GM13976 (cell line): ENCODE results near the gene PDK2.
"Not testable (repeated sequence)": the region's sequence is repeated elsewhere in the genome, so short reads cannot be mapped to it uniquely, and the experiment has no call there.

ENCODE experiments used
- DNase-seq: peaks from one replicate; pipeline ENCODE4 v3.0.0; 2012; ENCODE audit warnings: low spot score
- in situ Hi-C: fragments of 300-500 bp; cut with MboI; formaldehyde crosslinking; loops from one replicate; pipeline ENCODE4 v1.12.0; 2022; ENCODE audit warnings: low sequenced_read_pairs, mixed read lengths, inconsistent platforms; ENCODE audit not compliant: unreplicated experiment
- TF ChIP-seq, protein P1 (sequence below): IDR thresholded peaks from 2 replicates; pipeline ENCODE4 v1.5.1; 2012; ENCODE audit warnings: borderline replicate concordance, mild to moderate bottlenecking; ENCODE audit not compliant: insufficient read depth; ENCODE audit errors: extremely low read depth, missing control alignments, control extremely low read depth

PDK2 gene

DNA sequence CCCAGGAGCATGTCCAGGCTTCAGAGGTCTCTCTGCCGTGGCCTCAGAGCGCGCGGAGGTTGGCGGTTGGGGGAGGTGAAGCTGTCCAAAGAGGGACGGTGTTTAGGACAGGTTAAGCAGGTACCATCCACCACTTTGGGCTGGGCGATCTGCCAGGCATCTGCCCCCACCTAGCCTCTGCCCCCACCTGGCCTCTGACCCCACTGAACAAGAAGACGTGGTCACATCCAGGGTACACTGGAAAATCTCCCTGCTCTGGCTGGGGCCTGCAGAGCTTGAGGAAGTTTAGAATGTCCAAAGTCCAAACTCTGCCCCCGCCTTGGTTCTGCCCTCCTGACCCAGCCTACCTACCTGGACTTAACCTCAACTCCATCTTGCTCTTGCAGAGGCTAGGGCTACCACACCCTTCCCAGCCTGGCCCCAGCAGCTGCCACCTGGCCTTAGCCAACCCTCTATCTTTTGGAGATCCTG, 37.6 kb upstream of the PDK2 start:
- DNase-seq = no peak
- TF ChIP-seq, protein P1, sequence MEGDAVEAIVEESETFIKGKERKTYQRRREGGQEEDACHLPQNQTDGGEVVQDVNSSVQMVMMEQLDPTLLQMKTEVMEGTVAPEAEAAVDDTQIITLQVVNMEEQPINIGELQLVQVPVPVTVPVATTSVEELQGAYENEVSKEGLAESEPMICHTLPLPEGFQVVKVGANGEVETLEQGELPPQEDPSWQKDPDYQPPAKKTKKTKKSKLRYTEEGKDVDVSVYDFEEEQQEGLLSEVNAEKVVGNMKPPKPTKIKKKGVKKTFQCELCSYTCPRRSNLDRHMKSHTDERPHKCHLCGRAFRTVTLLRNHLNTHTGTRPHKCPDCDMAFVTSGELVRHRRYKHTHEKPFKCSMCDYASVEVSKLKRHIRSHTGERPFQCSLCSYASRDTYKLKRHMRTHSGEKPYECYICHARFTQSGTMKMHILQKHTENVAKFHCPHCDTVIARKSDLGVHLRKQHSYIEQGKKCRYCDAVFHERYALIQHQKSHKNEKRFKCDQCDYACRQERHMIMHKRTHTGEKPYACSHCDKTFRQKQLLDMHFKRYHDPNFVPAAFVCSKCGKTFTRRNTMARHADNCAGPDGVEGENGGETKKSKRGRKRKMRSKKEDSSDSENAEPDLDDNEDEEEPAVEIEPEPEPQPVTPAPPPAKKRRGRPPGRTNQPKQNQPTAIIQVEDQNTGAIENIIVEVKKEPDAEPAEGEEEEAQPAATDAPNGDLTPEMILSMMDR = no peak
- in situ Hi-C loops = no loop called here

DNA sequence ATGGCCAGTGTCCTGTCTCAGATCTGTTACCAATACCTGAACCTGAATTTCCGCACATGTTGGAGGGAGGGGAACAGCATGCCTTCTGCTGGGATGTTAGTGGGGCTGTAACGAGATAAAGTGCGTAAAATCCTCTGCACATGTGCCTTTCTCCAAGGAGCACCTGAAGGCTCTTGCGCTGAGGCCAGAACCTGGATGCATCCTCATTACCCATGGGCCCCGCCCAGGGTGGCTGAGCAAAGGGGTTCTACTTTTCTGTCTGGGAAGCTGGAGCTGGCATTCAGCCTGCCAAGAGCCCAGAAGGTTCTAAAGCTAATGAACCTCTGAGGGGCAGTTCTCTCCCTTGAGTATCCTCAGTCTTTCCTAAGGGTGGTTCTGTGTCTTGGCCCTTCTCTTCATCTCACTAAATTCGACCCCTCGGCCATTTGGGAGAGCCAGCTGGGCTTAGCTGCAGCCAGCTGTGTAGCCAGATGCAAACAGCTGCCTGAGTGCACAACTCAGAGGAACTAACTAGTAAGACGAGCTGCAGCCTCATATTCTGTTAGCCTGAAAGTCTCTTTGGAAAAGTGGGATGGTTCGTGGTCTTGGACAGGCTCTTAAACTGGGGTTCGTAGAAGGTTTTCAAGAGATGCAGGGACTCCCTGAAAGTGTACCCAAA, 36.7 kb upstream of the PDK2 start:
- TF ChIP-seq, protein P1 = no peak
- no peak for DNase-seq
- in situ Hi-C loops = no loop called here

DNA sequence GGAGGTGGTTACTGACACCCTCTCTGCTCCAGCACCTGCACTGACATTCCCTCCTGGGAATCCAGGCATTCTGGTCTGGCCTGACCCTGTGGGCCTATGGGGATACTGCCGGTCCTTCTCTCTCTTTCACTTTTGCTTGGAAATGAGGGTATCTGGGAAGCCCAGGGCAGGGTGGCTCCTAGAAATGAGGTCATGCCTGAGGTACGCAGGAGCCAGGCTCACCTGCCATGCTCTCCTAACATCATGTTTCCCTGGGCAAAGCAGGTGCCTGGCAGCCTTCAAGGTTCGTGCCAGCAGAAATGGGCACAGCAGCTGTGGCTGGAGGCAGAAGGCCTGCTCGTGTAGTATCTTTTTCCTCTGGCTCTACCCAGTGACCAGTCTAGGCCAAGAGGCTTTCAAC, 35.9 kb upstream of the PDK2 start:
- TF ChIP-seq, protein P1 = no peak
- in situ Hi-C loops = no loop called here
- DNase-seq = no peak

DNA sequence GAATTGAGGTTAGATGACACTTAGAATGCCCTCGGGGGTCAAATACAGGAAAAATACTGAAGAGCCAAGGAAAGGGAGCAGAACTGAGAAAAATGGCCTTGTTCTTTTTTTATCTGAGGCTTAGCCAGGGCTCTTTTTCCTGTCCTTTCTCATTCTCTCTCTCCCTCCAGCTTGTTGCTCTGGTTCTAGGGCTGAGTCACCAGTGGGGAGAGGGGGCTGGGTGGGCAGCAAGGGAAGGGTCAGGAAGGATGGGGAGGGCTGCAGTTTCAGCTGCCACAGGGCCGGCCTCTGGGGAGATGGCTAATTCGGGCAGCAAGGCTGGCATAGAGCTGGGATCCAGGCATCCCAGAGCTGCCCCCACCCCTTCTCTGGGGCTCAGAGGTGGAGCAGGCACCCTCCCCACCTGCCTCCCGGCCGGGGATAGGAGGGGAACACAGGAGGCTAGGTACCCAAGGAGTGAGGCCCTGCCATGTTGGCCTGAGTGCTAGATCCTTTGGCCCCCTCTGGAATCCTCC, 35.3 kb upstream of the PDK2 start:
- DNase-seq = no peak
- TF ChIP-seq, protein P1 = no peak
- in situ Hi-C loops = no loop called here

DNA sequence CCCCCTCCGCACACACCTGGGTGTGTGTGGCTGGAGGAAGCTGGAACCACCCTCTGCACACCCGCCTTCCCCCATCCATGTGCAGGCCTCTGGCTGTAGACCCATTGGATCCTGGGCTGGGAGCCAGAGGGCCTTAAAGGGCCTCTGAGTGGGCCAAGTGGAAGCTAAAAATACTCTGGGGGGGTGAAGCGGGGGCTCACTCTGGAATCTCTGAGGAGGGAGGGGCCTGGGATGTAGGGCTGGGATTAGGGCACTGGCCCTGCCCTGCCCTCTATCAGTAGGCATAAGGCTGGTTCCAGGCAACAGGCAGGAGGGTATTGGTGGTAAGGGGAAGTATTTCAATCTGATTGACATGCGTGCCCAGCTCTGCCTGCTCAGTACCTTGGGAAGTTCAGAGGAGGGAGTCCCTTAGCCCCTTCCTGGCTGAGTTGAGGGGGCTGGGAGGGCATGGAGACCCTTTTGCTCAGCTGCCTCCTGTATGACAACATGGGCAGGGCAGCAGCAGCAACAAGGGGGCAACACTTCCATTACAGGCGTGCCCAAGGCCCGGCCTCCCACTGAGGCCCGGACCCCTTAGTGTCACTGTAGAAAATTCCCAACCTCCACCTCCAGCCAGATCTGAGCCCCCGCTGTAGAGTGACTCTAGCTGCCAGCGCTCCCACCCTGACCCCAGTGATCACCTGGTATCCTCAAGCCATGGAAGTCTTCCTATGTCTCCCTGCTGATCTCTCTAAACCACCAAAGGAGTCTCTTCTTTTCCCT, 34.0 kb upstream of the PDK2 start:
- in situ Hi-C loops = no loop called here
- no peak for DNase-seq

DNA sequence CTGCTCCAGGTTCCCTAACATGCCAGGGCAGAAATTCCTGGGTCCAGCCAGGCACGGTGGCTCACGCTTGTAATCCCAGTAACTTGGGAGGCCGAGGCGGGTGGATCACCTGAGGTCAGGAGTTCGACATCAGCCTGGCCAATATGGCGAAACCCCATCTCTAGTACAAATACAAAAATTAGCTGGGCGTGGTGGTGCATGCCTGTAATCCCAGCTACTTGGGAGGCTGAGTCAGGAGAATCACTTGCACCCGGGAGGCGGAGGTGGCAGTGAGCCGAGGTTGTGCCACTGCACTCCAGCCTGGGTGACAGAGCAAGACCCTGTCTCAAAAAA, 33.5 kb upstream of the PDK2 start:
- in situ Hi-C loops, DNase-seq: not testable (repeated sequence)

More for the DNA sequence above, 34.0 kb upstream of the PDK2 start:
- TF ChIP-seq, protein P1 = no peak
